Measurements from ENCODE around the gene CUBN. TPM values are rescaled to one million over a fixed set of nuclear protein-coding genes. Genes with fewer than 3 reads are reported as not detected.

Gene CUBN
- total and polyA plus RNA-seq, 2 of the 13 experiments (the other 11 are each of a cell fraction or from before 2014, with no cell fraction given): 0.27 to 0.32 TPM

DNA sequence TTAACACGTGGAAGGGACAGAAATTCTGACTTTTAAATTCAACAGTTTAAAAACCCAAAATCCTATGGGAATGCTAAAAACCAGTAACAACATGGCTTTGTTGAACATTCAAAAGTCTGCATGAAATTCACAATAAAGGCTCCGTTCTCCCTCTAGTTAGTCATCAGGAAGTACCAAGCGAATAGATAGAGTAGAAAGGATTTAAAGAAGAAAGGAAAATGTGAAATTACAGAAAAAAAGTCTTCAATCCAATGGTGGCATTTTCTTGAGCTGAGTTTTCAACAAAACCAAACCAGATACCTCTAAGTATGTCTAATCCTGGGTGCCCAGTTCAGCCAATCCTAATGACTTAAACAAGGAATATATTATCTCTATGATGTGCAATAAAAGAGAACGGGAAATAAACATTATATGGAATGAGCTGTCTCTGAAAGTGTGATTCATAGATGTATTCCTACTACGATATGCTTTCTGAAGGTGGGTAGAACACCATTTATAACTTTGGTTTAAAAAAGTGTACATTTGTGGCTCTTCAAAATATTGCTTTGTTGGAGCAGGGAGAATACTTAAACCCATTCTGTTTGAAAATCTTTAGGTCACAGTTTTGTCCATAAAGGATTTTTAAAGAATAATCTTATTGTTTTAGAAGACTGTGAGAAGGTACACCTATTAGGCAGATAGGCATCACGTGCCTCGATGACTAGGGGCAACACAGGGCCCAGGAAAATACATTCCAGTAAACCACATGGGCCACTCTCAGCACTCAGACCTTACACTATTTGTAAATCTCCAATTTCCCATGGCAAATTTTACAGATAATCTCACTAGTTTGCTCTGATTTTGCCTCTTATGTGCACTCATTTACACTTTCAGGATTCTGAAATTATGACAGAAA is 87.7 kb downstream of the CUBN start (continued):
- TF ChIP-seq, protein P1, sequence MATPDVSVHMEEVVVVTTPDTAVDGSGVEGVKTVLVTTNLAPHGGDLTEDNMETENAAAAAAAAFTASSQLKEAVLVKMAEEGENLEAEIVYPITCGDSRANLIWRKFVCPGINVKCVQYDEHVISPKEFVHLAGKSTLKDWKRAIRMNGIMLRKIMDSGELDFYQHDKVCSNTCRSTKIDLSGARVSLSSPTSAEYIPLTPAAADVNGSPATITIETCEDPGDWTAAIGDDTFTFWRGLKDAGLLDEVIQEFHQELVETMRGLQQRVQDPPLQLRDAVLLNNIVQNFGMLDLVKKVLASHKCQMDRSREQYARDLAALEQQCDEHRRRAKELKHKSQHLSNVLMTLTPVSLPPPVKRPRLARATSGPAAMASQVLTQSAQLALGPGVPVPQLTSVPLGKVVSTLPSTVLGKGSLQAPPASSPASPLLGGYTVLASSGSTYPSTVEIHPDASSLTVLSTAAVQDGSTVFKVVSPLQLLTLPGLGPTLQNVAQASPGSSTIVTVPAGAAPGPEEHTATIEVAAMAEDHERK (CRISPR knock-in tag; IDR thresholded peaks at IDR 0.05; ENCODE audit: low read depth): no peak
- TF ChIP-seq JUNB (CRISPR knock-in tag; IDR thresholded peaks at IDR 0.05; ENCODE audit: borderline replicate concordance): no peak
- no peak for TF ChIP-seq ATF1 (CRISPR knock-in tag; IDR thresholded peaks at IDR 0.05)

DNA sequence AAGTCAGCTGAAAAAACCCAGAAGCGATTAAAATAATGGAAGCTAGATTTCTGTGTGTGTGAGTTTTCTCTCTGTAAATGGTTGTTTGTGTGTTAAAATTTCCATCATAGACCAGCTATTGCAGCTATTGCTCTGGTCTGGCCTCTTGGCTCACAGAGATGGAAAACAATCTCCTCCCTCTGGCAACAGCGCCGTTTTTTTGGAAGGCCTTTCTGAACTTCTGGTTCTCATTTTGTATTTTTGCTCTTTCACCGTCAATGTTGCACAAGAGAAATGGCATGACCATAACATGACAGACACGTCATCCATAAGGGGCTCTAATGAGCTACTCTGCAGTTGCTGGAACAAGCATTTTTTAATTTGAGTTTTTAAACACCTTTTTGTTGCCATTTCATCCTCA is 91.0 kb downstream of the CUBN start:
- no peaks in the 10 kb centered on the region for H3K9me3 ChIP-seq (ENCODE audit: low read length)
- no peak overlapping the region for H2AFZ ChIP-seq (ENCODE audit: low read length)
- no peak overlapping the region for H3K9ac ChIP-seq (ENCODE audit: insufficient read depth, low read depth, low read length)
- 69% methylated on average over 5 of the region's 5 CpGs for WGBS (ENCODE audit: low lambda C conversion rate)
- ATAC-seq (no peak), FAIRE-seq (no peak), DNase-seq (ENCODE audit: low spot score) (no peak)
- CTCF ChIA-PET (ENCODE audit: low intra/inter-chr PET ratio, low total read pairs): no interaction called here
- in situ Hi-C loops (cut with HindIII; ENCODE audit: extremely low pct_ligation_motif_present, low pct_unique_long_range_greater_than_20kb): no loop called here
- no peaks in the 10 kb centered on the region for H4K20me1 ChIP-seq (ENCODE audit: insufficient read depth, low read length)
- intact Hi-C loops (cut with micrococcal nuclease; ENCODE audit: unreplicated experiment): no loop called here
- no peaks in the 10 kb centered on the region for H3K4me1 ChIP-seq (ENCODE audit: insufficient read depth, low read length)
- no peaks in the 10 kb centered on the region for H3K79me2 ChIP-seq (ENCODE audit: insufficient read depth, low read length)
- no peak overlapping the region for H3K4me2 ChIP-seq (ENCODE audit: low read depth, low read length)
- no peaks in the 10 kb centered on the region for H3K36me3 ChIP-seq (replicated peaks in 1 of 2; ENCODE audit: control insufficient read depth in 1 of 2, insufficient read depth in 2 of 2, low read length in 2 of 2)
- POLR2A ChIA-PET: no interaction called here
- no peak for TF ChIP-seq REL (CRISPR knock-in tag; conservative IDR thresholded peaks at IDR 0.05)
- TF ChIP-seq ZNF577 (CRISPR knock-in tag; IDR thresholded peaks at IDR 0.05; ENCODE audit: borderline replicate concordance, low read depth): no peak
- TF ChIP-seq, protein P2, sequence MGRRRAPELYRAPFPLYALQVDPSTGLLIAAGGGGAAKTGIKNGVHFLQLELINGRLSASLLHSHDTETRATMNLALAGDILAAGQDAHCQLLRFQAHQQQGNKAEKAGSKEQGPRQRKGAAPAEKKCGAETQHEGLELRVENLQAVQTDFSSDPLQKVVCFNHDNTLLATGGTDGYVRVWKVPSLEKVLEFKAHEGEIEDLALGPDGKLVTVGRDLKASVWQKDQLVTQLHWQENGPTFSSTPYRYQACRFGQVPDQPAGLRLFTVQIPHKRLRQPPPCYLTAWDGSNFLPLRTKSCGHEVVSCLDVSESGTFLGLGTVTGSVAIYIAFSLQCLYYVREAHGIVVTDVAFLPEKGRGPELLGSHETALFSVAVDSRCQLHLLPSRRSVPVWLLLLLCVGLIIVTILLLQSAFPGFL (CRISPR knock-in tag; IDR thresholded peaks at IDR 0.05): no peak
- TF ChIP-seq YEATS4 (CRISPR knock-in tag; IDR thresholded peaks at IDR 0.05; ENCODE audit: borderline replicate concordance): no peak
- TF ChIP-seq, protein P3, sequence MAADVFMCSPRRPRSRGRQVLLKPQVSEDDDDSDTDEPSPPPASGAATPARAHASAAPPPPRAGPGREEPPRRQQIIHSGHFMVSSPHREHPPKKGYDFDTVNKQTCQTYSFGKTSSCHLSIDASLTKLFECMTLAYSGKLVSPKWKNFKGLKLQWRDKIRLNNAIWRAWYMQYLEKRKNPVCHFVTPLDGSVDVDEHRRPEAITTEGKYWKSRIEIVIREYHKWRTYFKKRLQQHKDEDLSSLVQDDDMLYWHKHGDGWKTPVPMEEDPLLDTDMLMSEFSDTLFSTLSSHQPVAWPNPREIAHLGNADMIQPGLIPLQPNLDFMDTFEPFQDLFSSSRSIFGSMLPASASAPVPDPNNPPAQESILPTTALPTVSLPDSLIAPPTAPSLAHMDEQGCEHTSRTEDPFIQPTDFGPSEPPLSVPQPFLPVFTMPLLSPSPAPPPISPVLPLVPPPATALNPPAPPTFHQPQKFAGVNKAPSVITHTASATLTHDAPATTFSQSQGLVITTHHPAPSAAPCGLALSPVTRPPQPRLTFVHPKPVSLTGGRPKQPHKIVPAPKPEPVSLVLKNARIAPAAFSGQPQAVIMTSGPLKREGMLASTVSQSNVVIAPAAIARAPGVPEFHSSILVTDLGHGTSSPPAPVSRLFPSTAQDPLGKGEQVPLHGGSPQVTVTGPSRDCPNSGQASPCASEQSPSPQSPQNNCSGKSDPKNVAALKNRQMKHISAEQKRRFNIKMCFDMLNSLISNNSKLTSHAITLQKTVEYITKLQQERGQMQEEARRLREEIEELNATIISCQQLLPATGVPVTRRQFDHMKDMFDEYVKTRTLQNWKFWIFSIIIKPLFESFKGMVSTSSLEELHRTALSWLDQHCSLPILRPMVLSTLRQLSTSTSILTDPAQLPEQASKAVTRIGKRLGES (CRISPR knock-in tag; IDR thresholded peaks at IDR 0.05; ENCODE audit: borderline replicate concordance): no peak
- no TSS peak for BruUV-seq (replicated peaks)
- no peak overlapping the region for H3K4me3 ChIP-seq (replicated peaks in 1 of 3; ENCODE audit: insufficient read depth in 1 of 3, low read depth in 2 of 3, low read length in 3 of 3)
- no peak overlapping the region for H3K27ac ChIP-seq (ENCODE audit: extremely low read length, insufficient read depth, low read length)
- no peaks in the 10 kb centered on the region for H3K27me3 ChIP-seq (ENCODE audit: control insufficient read depth in 1 of 2, insufficient read depth in 2 of 2, low read length in 2 of 2)
